Measurements from ENCODE around the gene BLMH. TPM values are rescaled to one million over a fixed set of nuclear protein-coding genes. Genes with fewer than 3 reads are reported as not detected.

BLMH gene
- polyA plus RNA-seq, 1 experiment = 20.3 TPM

DNA sequence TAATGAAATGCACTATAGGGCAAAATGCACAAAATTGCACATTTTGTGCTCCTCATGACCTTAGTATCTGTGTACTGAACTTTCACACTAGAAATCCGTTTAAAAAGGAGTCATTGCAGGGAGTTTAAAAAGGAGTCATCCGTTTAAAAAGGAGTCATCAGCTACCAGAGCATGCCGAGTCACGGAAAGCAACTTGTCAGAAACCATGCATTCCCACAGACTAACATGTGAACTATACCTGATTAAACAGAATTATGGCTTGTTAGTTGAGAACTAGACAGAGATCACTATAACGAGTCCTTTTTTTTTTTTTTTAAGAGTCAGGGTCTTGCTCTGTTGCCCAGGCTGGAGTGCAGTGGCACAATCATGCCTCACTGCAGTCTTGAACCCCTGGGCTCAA, 92.1 kb downstream of the BLMH start:
- H3K27ac ChIP-seq (ENCODE audit: low read depth, low read length) = no peak overlapping the region
- H3K4me3 ChIP-seq (ENCODE audit: low read depth, low read length) = no peak overlapping the region
- peaks cover 4% of the 10 kb centered on the region for H3K27me3 ChIP-seq (ENCODE audit: control insufficient read depth, insufficient read depth, low read length)
- no peak for TF ChIP-seq CTCF (IDR thresholded peaks at IDR 0.05; ENCODE audit: low read depth, low read length)
- no peaks in the 10 kb centered on the region for H3K9me3 ChIP-seq (ENCODE audit: control insufficient read depth, insufficient read depth, low read length)
- POLR2A ChIA-PET = interaction anchor here (0.7 kb wide), 2 partner anchors 119 to 734 kb away, joined by 4 to 6 read pairs; no protein-coding TSS in a partner anchor
- CTCF ChIA-PET = no interaction called here
- DNase-seq (ENCODE audit: low read depth, low spot score) = no peak

Small RNAs within 50 kb of the gene (small RNA-seq; reads per million reads assigned to genes)
- gene RF00154 (ENCODE audit: insufficient read length, low read depth) = 4.8 reads per million, percentile 48 among the genes with 10 or more reads in this experiment
- not detected for gene RNU6-1267P (ENCODE audit: insufficient read length, low read depth)

Other genes with a start within 250 kb of the BLMH start
- gene NSRP1, start 175.1 kb downstream of the BLMH start, polyA plus RNA-seq (2011; rRNA removed) = 14.8 and 18.6 TPM in 2 replicates
- gene SLC6A4, start 56.2 kb downstream of the BLMH start, polyA plus RNA-seq (2011; rRNA removed) = 0.02 TPM in 1 of 2 replicates, not detected in the other
- not detected in 2 replicates for gene TMIGD1, start 42.1 kb upstream of the BLMH start, polyA plus RNA-seq (2011; rRNA removed)
- gene CPD, start 87.0 kb upstream of the BLMH start, polyA plus RNA-seq (2011; rRNA removed) = 88.0 and 109 TPM in 2 replicates
- 21.1 and 28.5 TPM in 2 replicates for gene GOSR1, start 185.5 kb upstream of the BLMH start, polyA plus RNA-seq (2011; rRNA removed)

Measured in AG04450 (cell line).